ENCODE measurements around the gene C3. TPM values are rescaled to one million over a fixed set of nuclear protein-coding genes. Genes with fewer than 3 reads are reported as not detected.
"Not testable (repeated sequence)": the region's sequence is repeated elsewhere in the genome, so short reads cannot be mapped to it uniquely, and the experiment has no call there.

C3 gene
- 0.07 TPM for polyA plus RNA-seq (2013, experiment 1 of 2; ENCODE audit: insufficient read length)
- 0.29 TPM for polyA plus RNA-seq (2013, experiment 2 of 2; ENCODE audit: insufficient read length)

GRCh38 chr19:6720369-6721137, at the start of gene C3:
C3 (minus strand) TSS chr19:6720650; CDS start chr19:6720589, 61 bp downstream.
- DNase-seq = no peak

DNA sequence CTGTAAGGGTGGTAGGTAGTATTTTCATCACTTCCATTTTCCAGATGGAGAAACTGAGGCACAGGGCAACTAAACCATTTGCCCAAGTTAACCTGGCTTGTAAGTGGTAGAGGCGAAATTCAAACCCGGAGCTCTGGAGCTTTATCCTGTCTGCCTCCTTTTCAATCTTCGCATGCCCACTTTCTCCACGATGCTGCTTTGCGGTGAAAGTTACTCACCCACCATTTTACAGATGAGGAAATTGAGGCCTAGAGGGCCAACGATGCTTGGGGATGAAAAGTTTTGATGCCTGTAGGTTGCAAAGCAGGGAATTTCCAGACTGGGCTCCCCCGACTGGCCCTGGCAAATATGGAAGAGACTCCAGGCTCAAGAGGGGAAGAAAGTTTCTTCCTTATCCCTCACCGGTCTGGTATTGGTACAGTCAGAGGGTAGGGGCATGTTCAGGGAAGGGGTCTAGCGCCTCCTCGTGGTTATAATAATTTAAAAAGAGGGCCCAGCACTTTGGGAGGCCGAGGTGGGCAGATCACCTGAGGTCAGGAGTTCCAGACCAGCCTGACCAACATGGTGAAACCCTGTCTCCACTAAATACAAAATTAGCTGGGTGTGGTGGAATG, 48.7 kb upstream of the C3 start:
- peak; percentile 15 for DNase-seq

GRCh38 chr19:6768236-6768785, 47.9 kb upstream of the C3 start:
- no peak for DNase-seq

- peak; percentile 27 for DNase-seq
Measured at GRCh38 chr19:6767357-6768235, 47.1 kb upstream of the C3 start, which contains the start of gene SH2D3A. SH2D3A (minus strand) TSS chr19:6767435; CDS start chr19:6763748, 3,687 bp downstream.

DNA sequence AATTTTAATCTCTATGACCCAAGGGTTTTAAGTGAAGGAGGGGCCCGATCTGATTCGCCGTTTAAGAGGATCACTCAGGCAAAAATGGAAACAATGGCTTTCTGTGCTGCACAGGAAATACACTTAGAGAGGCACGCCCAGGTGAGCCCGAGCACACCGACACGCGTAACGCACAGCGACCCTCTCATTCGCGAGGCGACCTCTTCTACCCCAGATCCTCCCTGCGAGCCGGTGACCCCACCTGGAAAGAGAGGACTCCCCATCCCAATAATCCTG, 46.6 kb upstream of the C3 start:
- DNase-seq = no peak

DNA sequence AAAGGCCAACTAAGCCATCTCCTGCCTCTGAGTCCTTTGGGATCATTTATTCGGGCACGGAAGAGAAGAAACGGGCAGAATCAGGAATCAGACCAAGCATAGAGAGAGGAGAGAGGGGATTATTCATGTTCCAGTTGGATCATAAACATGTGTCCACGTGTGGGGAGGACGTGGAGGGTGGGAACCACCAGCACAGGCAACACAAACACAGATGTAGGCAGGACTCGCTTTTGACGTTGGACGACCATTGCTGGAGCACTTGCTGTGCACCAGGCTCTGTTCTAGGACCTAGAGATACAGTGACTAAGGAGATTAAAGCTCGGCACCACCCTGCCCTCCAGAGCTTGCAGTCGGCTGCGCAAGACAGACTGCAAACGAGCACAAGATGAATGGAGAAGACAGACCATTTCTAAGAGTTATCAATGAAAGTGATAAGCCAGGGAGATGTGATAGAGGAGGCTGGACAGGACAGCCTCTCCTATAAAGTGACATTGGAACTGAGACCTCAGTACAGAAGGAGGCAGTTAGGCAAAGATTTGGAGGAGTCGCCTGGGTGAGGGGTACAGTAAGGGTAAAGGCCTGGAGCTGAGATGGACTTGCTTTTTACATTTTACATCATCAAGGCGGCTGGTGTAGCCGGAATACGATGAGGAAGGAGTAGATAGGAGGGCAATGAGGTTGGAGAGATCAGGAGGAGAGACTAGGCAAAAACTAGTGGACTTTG, 46.1 kb upstream of the C3 start:
- no peak for DNase-seq

- DNase-seq = peak; percentile 13
Measured at GRCh38 chr19:6765738-6766356, 45.4 kb upstream of the C3 start.

GRCh38 chr19:6762253-6762797, 41.9 kb upstream of the C3 start:
- DNase-seq = not testable (repeated sequence)

DNA sequence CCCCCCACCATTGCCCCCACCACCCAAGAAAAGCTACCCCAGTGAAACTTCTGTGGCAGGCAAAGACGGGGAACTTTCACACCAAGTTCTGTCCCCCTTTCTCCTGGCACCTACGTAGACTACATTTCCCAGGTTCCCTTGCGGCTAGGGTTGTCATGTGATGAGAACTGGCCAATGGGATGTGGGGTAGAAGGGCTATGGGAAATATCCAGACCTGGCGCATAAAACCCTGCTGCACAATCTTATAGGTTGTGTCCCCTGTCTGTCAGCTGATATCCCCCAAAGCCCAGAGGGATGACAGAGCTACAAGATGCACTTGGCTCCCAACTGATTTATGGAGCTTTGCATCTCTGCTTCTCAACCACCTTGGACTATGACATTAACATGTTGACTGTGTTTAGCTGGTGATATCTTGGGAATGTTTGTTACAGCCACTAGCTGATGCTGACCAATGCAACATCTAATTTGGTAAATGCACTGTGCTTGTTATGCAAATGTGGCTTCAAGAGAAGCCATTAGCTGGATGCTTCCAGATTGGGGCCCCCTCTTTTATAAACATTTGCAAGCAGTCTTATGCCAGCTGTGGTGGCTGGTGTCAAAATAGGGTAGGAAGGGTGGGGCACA, 40.7 kb upstream of the C3 start:
- DNase-seq = peak; percentile 9

- no peak for DNase-seq
Measured at GRCh38 chr19:6760606-6761005, 40.2 kb upstream of the C3 start.

DNA sequence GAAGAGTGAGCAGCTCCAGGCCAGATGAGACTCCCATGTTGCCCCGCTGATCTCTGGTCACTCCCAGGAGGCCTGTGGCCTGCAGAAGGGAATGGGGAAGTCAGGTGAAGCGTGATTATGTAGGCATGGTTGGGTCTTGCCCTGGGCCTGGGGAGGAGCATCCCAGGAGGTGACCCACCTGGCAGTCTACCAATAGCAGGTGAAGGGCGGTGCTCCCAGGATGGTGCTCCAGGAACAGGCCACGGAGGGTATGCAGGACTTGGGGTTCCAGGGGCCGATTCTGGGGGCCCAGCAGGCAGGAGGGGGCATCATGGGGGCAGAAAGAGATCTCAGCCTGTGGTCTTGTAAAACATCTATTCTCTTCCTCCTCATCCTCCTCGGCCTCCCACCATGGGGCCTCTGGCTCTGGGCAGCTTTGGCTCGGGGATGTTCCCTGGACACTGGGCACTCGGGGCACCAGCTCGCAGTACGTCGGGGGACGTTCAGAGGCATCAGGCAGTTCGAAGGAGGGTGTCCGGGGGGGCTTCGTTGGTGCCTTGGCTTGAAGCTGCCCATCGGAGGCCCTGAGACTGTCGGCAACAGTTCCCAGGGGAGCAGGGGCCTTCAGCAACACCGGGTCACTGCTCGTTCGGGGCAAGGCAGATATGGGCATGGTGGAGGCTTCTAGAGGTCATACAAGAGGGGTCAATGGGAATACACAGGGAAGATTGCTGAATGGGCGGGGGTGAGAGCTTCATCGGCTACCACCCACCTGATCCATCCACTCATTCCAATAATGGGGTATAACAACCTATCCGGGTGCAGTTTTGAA, 34.4 kb upstream of the C3 start:
- no peak for DNase-seq

- DNase-seq = no peak
Measured at GRCh38 chr19:6754136-6754535, 33.7 kb upstream of the C3 start.

- peak; percentile 55 for DNase-seq
Measured at GRCh38 chr19:6753178-6754031, 33.0 kb upstream of the C3 start.

DNA sequence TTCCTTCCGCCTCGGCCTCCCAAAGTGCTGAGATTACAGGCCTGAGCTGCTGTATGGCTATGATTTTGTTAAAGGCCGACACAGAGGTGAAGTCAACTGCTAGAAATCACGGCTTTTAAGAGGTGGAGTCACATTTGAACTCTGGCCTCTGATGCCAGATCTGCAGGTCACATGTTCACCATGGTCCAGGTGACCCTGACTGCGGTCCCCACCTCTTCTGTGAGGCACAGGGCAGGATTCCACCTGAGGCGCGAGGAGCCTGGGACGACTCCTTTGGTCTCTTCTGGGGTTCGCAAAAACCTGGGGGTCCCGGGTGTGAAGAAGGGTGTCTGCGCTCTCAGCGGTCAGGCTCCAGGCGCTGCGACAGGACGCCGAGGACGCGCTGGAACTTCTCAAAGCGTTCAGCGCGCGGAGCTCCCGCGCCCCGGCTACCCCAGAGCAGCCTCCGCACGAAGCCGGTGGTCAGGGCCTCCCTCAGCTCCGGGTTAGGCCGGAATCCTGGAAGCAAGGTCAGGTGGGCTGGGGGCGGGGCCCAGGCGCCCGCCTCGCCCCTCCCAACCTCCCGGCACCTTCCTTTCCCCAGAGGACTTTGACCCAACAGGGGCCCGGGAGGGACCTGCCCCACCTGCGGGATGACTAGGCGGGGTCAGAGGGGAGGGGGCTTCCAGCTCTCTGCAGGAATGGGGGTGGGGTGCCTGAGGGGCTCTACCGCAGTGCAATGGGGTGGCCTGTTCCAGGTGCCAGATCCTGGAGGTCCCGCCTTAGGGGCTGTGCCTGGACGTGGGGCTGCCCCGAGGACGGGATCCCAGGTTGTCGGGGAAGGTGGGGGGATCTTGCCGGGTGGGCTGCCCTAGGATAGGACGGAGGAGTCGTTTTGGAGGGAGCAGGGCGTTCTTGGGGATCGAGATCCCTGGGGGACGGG, 32.1 kb upstream of the C3 start:
- DNase-seq = no peak

DNA sequence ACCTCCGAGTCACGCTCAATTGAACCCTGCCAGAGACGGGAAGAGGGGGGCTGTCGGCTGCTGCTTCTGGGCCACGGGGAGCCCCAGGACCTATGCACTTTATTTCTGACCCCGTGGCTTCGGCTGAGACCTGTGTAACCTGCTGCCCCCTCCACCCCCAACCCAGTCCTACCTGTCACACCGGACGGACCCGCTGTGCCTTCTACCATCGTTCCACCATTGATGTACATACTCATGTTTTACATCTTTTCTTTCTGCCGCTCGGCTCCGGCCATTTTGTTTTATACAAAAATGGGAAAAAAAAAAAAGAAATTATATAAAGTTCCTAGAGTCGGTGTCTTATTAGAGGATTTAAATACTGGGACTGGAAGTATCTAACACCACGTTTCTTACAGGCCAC, 30.7 kb upstream of the C3 start:
- DNase-seq = no peak

DNA sequence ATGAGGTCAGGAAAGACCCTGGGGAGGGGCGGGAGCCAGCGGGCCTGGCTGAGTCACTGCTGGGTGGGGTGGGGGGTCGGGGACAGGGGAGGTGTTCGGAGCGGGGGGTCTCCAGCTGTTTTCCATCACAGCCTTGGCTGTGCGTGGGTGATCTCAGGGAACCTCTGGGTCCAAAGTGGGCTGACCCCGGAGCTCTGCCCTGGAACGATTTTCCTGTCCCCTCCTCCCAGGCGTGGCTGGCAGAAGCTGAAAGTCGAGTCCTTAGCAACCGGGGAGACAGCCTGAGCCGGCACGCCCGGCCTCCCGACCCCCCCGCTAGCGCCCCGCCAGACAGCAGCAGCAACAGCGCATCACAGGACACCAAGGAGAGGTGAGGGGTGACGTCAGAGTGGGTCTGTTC, 29.6 kb upstream of the C3 start:
- DNase-seq = no peak

- not testable (repeated sequence) for DNase-seq
Measured at GRCh38 chr19:6748543-6748942, 28.1 kb upstream of the C3 start.

GRCh38 chr19:6745965-6746364, 25.5 kb upstream of the C3 start:
- DNase-seq = no peak
